ENCODE results near the gene MYO9A. TPM values are rescaled to one million over a fixed set of nuclear protein-coding genes. Genes with fewer than 3 reads are reported as not detected.

MYO9A gene
- polyA plus RNA-seq, 3 donors: 3.9 to 6.6 (median 5.0) TPM

DNA sequence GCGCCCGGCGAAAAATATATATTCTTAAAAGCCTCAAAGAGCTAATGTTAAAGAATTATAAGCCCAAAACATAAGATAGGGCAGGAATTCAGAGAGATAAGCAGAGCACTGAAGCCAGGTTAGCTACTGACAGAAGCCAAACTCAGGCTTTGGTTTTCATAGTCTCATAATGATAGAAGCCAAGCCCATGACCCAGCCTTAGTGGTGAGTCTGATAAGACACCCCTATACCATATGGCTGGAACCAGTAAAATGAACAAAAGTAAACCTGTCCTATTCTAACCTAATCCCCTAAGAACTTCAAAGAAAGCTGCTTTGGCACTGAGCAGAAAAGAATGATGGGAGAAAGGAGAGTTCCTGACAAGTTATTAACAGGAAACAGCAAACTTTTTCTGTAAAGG lies 25.9 kb downstream of the MYO9A start:
- Mint-ChIP-seq H3K9me3 (peaks cover 0 to 6% (median 1%) of the 10 kb centered on the region in 7 donors), H3K4me1 (peaks cover 2% of the 10 kb centered on the region), H3K4me3 (no peak overlapping the region), H3K36me3 (peaks cover 9 to 11% of the 10 kb centered on the region in 2 donors), H3K27ac (no peak overlapping the region), H3K27me3 (ENCODE audit: low read depth in 3 of 3) (peaks cover 0 to 2% (median 0%) of the 10 kb centered on the region in 3 donors)
- Histone ChIP-seq H3K27me3 (ENCODE audit: control insufficient read depth in 2 of 2, insufficient read depth in 2 of 2, low read length in 2 of 2) (no peaks in the 10 kb centered on the region), H3K79me2 (ENCODE audit: insufficient read depth, low read length) (no peaks in the 10 kb centered on the region), H3K9me3 (replicated peaks in 1 of 2; ENCODE audit: control insufficient read depth in 1 of 2, insufficient read depth in 1 of 2, low read length in 2 of 2) (peaks cover 0 to 4% of the 10 kb centered on the region in 2 donors), H3K9ac (ENCODE audit: insufficient read depth, low read length, poor library complexity, severe bottlenecking) (no peak overlapping the region), H3K4me2 (replicated peaks; ENCODE audit: extremely low read depth, low read length, poor library complexity, severe bottlenecking) (no peak overlapping the region), H2AFZ (ENCODE audit: insufficient read depth, low read depth, low read length, poor library complexity, severe bottlenecking) (no peak overlapping the region), H3K27ac (ENCODE audit: low read depth in 1 of 2, low read length in 2 of 2) (no peak overlapping the region), H3K36me3 (replicated peaks in 1 of 2; ENCODE audit: control insufficient read depth in 1 of 2, insufficient read depth in 2 of 2, low read length in 2 of 2) (no peaks in the 10 kb centered on the region), H4K20me1 (ENCODE audit: insufficient read depth, low read length) (no peaks in the 10 kb centered on the region), H3K4me3 (replicated peaks in 1 of 3; ENCODE audit: low read depth in 2 of 3, low read length in 3 of 3) (no peak overlapping the region), H3K4me1 (ENCODE audit: control insufficient read depth in 1 of 2, insufficient read depth in 2 of 2, low read length in 2 of 2) (no peaks in the 10 kb centered on the region)
- no peak for DNase-seq
- no CpG with 5 or more reads among the region's 3 CpGs for WGBS (ENCODE audit: insufficient coverage)
- intact Hi-C loops (cut with micrococcal nuclease): no loop called here
- TF ChIP-seq, protein P1, sequence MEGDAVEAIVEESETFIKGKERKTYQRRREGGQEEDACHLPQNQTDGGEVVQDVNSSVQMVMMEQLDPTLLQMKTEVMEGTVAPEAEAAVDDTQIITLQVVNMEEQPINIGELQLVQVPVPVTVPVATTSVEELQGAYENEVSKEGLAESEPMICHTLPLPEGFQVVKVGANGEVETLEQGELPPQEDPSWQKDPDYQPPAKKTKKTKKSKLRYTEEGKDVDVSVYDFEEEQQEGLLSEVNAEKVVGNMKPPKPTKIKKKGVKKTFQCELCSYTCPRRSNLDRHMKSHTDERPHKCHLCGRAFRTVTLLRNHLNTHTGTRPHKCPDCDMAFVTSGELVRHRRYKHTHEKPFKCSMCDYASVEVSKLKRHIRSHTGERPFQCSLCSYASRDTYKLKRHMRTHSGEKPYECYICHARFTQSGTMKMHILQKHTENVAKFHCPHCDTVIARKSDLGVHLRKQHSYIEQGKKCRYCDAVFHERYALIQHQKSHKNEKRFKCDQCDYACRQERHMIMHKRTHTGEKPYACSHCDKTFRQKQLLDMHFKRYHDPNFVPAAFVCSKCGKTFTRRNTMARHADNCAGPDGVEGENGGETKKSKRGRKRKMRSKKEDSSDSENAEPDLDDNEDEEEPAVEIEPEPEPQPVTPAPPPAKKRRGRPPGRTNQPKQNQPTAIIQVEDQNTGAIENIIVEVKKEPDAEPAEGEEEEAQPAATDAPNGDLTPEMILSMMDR (IDR thresholded peaks at IDR 0.05): no peak

DNA sequence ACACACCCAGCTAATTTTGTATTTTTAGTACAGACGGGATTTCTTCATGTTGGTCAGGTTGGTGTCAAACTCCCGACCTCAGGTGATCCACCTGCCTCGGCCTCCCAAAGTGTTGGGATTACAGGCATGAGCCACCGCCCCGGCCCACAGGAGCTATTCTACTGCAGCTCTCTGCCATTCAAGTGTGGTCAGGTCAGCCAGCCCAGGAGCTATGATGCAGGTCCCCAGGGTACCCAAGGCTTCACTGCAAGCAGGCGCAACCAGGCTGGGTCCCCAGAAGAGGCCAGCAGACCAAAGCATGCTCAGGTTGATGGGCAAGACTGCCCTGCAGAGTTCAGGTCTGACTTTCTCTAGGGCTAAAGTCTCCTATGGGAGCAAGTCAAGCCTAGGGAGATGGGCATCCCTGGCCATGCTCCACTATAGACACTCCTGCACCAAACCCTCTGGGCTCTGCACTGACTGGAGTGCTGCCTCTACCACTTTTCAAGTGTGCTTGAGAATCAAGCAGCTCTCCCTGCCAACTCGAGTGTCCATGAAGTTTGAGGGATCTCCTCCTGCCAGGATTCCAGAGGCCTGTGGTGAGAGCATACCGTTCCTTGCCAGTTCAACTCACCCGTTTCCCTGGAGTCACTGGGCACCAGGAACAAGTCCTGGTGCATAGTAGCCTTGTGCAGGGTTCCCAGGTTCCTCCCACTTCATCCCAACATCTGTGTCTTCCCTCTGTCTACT lies 30.9 kb downstream of the MYO9A start:
- Histone ChIP-seq H3K4me2 (replicated peaks; ENCODE audit: extremely low read depth, low read length, poor library complexity, severe bottlenecking) (no peak overlapping the region), H3K9me3 (replicated peaks in 1 of 2; ENCODE audit: control insufficient read depth in 1 of 2, insufficient read depth in 1 of 2, low read length in 2 of 2) (peaks cover 0 to 18% of the 10 kb centered on the region in 2 donors), H3K4me3 (replicated peaks in 1 of 3; ENCODE audit: low read depth in 2 of 3, low read length in 3 of 3) (no peak overlapping the region), H2AFZ (ENCODE audit: insufficient read depth, low read depth, low read length, poor library complexity, severe bottlenecking) (no peak overlapping the region), H3K27me3 (ENCODE audit: control insufficient read depth in 2 of 2, insufficient read depth in 2 of 2, low read length in 2 of 2) (no peaks in the 10 kb centered on the region), H3K36me3 (replicated peaks in 1 of 2; ENCODE audit: control insufficient read depth in 1 of 2, insufficient read depth in 2 of 2, low read length in 2 of 2) (no peaks in the 10 kb centered on the region), H4K20me1 (ENCODE audit: insufficient read depth, low read length) (no peaks in the 10 kb centered on the region), H3K4me1 (ENCODE audit: control insufficient read depth in 1 of 2, insufficient read depth in 2 of 2, low read length in 2 of 2) (no peaks in the 10 kb centered on the region), H3K27ac (ENCODE audit: low read depth in 1 of 2, low read length in 2 of 2) (no peak overlapping the region), H3K79me2 (ENCODE audit: insufficient read depth, low read length) (no peaks in the 10 kb centered on the region), H3K9ac (ENCODE audit: insufficient read depth, low read length, poor library complexity, severe bottlenecking) (no peak overlapping the region)
- TF ChIP-seq, protein P1 (IDR thresholded peaks at IDR 0.05): no peak
- peaks cover 0 to 2% (median 0%) of the 10 kb centered on the region in 3 donors for H3K27me3 Mint-ChIP-seq (ENCODE audit: low read depth in 3 of 3)
- intact Hi-C loops (cut with micrococcal nuclease): no loop called here
- no peaks in the 10 kb centered on the region for H3K4me1 Mint-ChIP-seq
- peaks cover 11 to 17% of the 10 kb centered on the region in 2 donors for H3K36me3 Mint-ChIP-seq
- H3K4me3 Mint-ChIP-seq: no peak overlapping the region
- WGBS (ENCODE audit: insufficient coverage): 94% methylated on average over 9 of the region's 9 CpGs
- no peak for DNase-seq
- no peak overlapping the region for H3K27ac Mint-ChIP-seq
- peaks cover 10 to 24% (median 20%) of the 10 kb centered on the region in 7 donors for H3K9me3 Mint-ChIP-seq
